Breast epithelium (tissue), 4 donors: ENCODE results near the gene PTGFRN. TPM values are rescaled to one million over a fixed set of nuclear protein-coding genes. Genes with fewer than 3 reads are reported as not detected.
"Not testable (repeated sequence)": the region's sequence is repeated elsewhere in the genome, so short reads cannot be mapped to it uniquely, and the experiment has no call there.

Experiments
- DNase-seq, 2 donors: peaks; one replicate each; pipeline ENCODE4 v3.0.0-alpha.2; 2019; ENCODE audit warnings: low spot score in 2 of 2
- H3K27ac ChIP-seq, 2 donors: fragments of 200-600 bp; sonication (generic) in 1 of 2; one replicate each; pipeline ENCODE4 v1.5.1; 2016 to 2019; ENCODE audit warnings: mild to moderate bottlenecking in 1 of 2
- H3K27me3 ChIP-seq, 2 donors: fragments of 200-600 bp; sonication (generic) in 1 of 2; one replicate each; pipeline versions ENCODE4 v1.5.1 to v1.6.0; 2017 to 2019; ENCODE audit warnings: control low read depth in 1 of 2, mild to moderate bottlenecking in 1 of 2
- H3K36me3 ChIP-seq: fragments of 200-600 bp; one replicate; pipeline ENCODE4 v1.5.1; 2019
- H3K4me1 ChIP-seq, 2 donors: fragments of 200-600 bp; sonication (generic); one replicate each; pipeline ENCODE4 v1.5.1; 2016 to 2019; ENCODE audit warnings: control low read depth in 1 of 2
- H3K4me3 ChIP-seq, 3 donors: fragments of 200-600 bp; sonication (generic); 1 replicate in 2 of 3; 2 replicates in 1 of 3; pipeline ENCODE4 v1.5.1; 2016 to 2019; ENCODE audit warnings: mild to moderate bottlenecking in 3 of 3, moderate library complexity in 2 of 3
- H3K9me3 ChIP-seq, 2 donors: fragments of 200-600 bp; sonication (generic) in 1 of 2; one replicate each; pipeline ENCODE4 v1.5.1; 2016 to 2019; ENCODE audit warnings: control low read depth in 1 of 2
- POLR2A ChIP-seq: fragments of 450-650 bp; IDR thresholded peaks from one replicate; pipeline ENCODE4 v1.6.1; 2016; ENCODE audit warnings: antibody characterized with exemption, mild to moderate bottlenecking, moderate library complexity
- POLR2AphosphoS5 ChIP-seq, 3 donors: sonication (generic); formaldehyde crosslinking; IDR thresholded peaks; one replicate each; pipeline ENCODE4 v1.6.1; 2017; ENCODE audit warnings: antibody characterized with exemption in 3 of 3
- intact Hi-C: fragments of 100-400 bp; cut with DNase I; formaldehyde crosslinking; loops from one replicate; pipeline ENCODE4 v1.15.1; 2023; ENCODE audit warnings: low total_unique reads
- total RNA-seq, 3 donors: library from RNA; depleted of rRNA; stranded (reverse); fragments of >200 nt; gene quantifications; one replicate each; pipeline ENCODE4 v1.1.0, GENCODE V29; 2016
- TF ChIP-seq, protein P1 (sequence below), 3 donors: fragments of 450-650 bp; IDR thresholded peaks; one replicate each; pipeline ENCODE4 v1.5.1; 2016 to 2017; ENCODE audit warnings: antibody characterized with exemption in 3 of 3, mild to moderate bottlenecking in 3 of 3, moderate library complexity in 3 of 3

PTGFRN gene
- total RNA-seq, 3 donors from 2014 or later = 10.6 to 30.8 (median 24.3) TPM

DNA sequence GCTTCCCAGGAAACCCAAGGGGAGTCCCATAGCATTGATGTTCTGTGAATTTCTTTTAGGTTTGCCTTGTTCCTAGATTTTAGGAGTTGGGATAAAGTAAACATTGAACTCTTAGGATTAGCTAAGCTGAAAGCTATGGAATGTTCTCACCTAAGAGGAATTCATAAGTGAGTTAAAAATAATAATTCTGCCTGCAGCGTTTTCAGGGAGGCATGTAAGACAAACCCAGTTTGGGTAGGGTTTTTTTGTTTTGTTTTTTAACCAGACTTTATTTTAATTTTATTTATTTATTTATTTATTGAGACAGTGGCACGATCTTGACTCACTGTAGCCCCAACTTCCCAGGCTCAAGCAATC lies 62.9 kb downstream of the PTGFRN start:
- H3K9me3 ChIP-seq = no peaks in the 10 kb centered on the region
- H3K36me3 ChIP-seq = no peaks in the 10 kb centered on the region
- DNase-seq = no peak
- no peaks in the 10 kb centered on the region for H3K4me1 ChIP-seq
- H3K27ac ChIP-seq = peak overlapping the region in 1 of 2 donors; percentile 31
- no peak for TF ChIP-seq POLR2AphosphoS5 (IDR thresholded peaks at IDR 0.05)
- TF ChIP-seq, protein P1, sequence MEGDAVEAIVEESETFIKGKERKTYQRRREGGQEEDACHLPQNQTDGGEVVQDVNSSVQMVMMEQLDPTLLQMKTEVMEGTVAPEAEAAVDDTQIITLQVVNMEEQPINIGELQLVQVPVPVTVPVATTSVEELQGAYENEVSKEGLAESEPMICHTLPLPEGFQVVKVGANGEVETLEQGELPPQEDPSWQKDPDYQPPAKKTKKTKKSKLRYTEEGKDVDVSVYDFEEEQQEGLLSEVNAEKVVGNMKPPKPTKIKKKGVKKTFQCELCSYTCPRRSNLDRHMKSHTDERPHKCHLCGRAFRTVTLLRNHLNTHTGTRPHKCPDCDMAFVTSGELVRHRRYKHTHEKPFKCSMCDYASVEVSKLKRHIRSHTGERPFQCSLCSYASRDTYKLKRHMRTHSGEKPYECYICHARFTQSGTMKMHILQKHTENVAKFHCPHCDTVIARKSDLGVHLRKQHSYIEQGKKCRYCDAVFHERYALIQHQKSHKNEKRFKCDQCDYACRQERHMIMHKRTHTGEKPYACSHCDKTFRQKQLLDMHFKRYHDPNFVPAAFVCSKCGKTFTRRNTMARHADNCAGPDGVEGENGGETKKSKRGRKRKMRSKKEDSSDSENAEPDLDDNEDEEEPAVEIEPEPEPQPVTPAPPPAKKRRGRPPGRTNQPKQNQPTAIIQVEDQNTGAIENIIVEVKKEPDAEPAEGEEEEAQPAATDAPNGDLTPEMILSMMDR (IDR thresholded peaks at IDR 0.05) = no peak
- no peak for TF ChIP-seq POLR2A
- intact Hi-C loops = no loop called here
- H3K27me3 ChIP-seq = no peaks in the 10 kb centered on the region
- no peak overlapping the region for H3K4me3 ChIP-seq

DNA sequence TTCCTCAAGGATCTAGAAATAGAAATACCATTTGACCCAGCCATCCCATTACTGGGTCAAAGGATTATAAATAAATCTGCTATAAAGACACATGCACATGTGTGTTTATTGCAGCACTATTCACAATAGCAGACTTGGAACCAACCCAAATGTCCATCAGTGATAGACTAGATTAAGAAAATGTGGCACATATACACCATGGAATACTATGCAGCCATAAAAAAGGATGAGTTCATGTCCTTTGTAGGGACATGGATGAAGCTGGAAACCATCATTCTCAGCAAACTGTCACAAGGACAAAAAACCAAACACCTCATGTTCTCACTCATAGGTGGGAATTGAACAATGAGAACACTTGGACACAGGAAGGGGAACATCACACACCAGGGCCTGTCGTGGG lies 70.6 kb downstream of the PTGFRN start:
- DNase-seq, H3K4me3 ChIP-seq, H3K4me1 ChIP-seq, intact Hi-C loops, H3K9me3 ChIP-seq, H3K36me3 ChIP-seq, H3K27me3 ChIP-seq, H3K27ac ChIP-seq: not testable (repeated sequence)

DNA sequence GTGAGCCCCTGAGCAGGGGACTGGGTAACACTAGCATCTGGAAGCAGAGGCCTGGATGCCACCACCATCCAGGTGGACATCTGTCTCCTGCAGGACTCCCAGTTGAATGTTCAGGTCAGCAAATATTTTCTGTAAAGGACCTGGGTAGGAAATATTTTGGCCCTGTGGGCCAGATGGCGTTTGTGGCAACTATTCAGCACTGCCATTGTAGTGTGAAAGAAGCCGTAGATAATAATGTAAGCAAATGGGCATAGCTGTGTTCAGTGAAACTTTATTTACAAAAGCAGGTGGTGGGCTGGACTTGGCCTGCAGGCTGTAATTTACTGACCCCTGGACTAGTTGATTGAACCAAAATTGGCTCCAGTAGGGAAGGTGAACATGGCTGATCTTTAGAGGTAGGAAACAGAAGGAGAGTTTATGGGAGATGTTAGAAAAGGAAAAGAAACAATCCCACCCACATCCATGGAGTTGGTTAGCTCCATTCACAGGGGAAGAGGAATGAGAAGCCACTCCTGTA lies 71.9 kb downstream of the PTGFRN start:
- DNase-seq = no peak
- intact Hi-C loops = no loop called here
- Histone ChIP-seq H3K27ac (no peak overlapping the region), H3K4me3 (no peak overlapping the region), H3K9me3 (no peaks in the 10 kb centered on the region), H3K27me3 (no peaks in the 10 kb centered on the region), H3K4me1 (no peaks in the 10 kb centered on the region), H3K36me3 (no peaks in the 10 kb centered on the region)
- TF ChIP-seq POLR2A (no peak), POLR2AphosphoS5 (IDR thresholded peaks at IDR 0.05) (no peak)
- TF ChIP-seq, protein P1 (IDR thresholded peaks at IDR 0.05) = no peak

DNA sequence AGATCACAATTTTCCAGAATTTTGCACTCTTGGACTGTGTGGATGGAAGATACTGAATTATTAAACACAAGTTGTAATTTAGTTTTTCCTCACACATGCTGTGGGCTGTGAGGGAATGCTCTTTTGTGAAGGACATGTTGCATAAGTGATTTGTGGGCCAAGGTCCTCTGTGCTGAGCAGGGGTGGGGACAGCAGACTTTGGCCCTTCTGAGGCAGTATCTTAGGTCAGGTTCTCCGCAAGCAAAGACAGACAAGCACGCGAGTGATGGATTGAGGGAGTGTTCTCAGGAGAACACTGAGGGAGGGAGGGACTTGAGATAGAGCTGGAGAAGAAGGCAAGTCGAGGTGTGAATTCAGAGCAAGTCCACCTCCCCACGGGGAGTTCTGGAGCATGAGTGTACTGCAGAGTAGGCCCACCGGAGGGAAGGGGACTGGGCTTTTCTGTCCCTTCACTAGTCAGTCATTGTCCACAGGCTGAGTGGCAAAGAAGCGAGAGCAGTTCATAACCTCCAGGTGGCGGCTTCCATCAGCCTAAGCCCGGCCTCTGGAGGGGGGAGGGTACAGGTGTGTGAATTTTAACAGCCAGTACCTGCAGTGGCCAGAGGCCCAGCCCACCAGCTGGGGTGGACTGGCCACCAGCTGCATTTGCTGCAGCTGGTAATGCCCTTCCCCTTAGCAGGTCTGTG lies 72.7 kb downstream of the PTGFRN start:
- no peaks in the 10 kb centered on the region for H3K36me3 ChIP-seq
- no peak for DNase-seq
- H3K27me3 ChIP-seq = no peaks in the 10 kb centered on the region
- no peak overlapping the region for H3K4me3 ChIP-seq
- no peaks in the 10 kb centered on the region for H3K9me3 ChIP-seq
- intact Hi-C loops = no loop called here
- H3K27ac ChIP-seq = no peak overlapping the region
- no peaks in the 10 kb centered on the region for H3K4me1 ChIP-seq
- no peak for TF ChIP-seq POLR2AphosphoS5 (IDR thresholded peaks at IDR 0.05)
- TF ChIP-seq, protein P1 (IDR thresholded peaks at IDR 0.05) = no peak

DNA sequence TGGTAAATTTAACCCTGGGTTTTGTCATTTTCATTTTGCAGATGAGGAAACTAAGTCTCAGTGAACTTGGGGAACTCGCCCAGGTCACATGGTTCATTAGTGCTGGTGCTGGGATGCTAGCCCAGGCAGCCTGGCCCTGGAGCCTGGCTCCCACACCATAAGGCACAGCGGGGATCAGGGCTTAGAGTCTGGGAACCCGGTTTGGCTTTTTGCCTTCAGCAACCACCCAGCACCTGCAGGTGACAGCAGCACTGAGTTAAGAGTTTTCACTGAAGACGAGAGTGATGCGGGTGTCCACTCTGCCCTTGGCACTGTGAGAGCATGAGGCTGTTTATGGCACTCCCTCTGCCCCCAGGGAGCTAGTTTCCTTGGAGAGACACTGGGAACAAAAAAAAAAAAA lies 73.4 kb downstream of the PTGFRN start:
- H3K27me3 ChIP-seq = no peaks in the 10 kb centered on the region
- intact Hi-C loops = no loop called here
- no peaks in the 10 kb centered on the region for H3K36me3 ChIP-seq
- H3K9me3 ChIP-seq = no peaks in the 10 kb centered on the region
- H3K27ac ChIP-seq = no peak overlapping the region
- H3K4me1 ChIP-seq = no peaks in the 10 kb centered on the region
- no peak for DNase-seq
- TF ChIP-seq POLR2AphosphoS5 (IDR thresholded peaks at IDR 0.05) (no peak), POLR2A (no peak)
- no peak overlapping the region for H3K4me3 ChIP-seq

DNA sequence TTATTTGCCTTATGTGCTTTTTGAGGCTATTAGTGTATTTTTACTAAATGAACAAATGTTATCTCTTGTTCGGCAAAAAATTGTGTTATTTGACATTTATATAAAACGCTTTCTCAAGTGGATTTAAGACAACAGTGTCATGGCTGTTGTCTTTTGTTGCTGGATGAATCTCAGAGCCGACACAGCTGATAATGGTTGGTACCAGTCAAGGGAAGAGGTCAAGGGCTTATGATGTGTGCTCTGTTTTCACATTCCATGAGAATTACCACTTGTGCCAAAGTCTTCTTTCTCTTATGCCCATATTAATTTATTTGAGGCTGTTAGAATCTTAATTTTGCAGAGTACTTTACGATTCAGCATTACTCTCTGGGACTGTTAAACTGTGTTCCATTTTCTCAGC lies 74.0 kb downstream of the PTGFRN start:
- Histone ChIP-seq H3K4me1 (no peaks in the 10 kb centered on the region), H3K27ac (no peak overlapping the region)
- intact Hi-C loops = no loop called here

More for the DNA sequence above, 74.0 kb downstream of the PTGFRN start:
- Histone ChIP-seq H3K9me3 (no peaks in the 10 kb centered on the region), H3K27me3 (no peaks in the 10 kb centered on the region), H3K36me3 (no peaks in the 10 kb centered on the region), H3K4me3 (no peak overlapping the region)
- no peak for DNase-seq
- TF ChIP-seq POLR2A (no peak), POLR2AphosphoS5 (IDR thresholded peaks at IDR 0.05) (no peak)
- TF ChIP-seq, protein P1 (IDR thresholded peaks at IDR 0.05) = no peak
